LNCaP clone FGC (cell line): ENCODE results near the gene LOXL4.

Experiments used
- DNase-seq: peaks from one replicate; pipeline ENCODE4 v3.0.0-alpha.2; 2011; ENCODE audit warnings: low read depth
- H3K4me3 ChIP-seq: 2 replicates; pipeline ENCODE4 v1.5.1; 2011; ENCODE audit warnings: mild to moderate bottlenecking, low read depth, low read length, control low read depth
- TF ChIP-seq, protein P1 (sequence below): IDR thresholded peaks from 2 replicates; pipeline ENCODE4 v1.5.1; 2012; ENCODE audit warnings: mild to moderate bottlenecking; ENCODE audit not compliant: control insufficient read depth, insufficient read depth; ENCODE audit errors: extremely low read depth

Gene LOXL4

DNA sequence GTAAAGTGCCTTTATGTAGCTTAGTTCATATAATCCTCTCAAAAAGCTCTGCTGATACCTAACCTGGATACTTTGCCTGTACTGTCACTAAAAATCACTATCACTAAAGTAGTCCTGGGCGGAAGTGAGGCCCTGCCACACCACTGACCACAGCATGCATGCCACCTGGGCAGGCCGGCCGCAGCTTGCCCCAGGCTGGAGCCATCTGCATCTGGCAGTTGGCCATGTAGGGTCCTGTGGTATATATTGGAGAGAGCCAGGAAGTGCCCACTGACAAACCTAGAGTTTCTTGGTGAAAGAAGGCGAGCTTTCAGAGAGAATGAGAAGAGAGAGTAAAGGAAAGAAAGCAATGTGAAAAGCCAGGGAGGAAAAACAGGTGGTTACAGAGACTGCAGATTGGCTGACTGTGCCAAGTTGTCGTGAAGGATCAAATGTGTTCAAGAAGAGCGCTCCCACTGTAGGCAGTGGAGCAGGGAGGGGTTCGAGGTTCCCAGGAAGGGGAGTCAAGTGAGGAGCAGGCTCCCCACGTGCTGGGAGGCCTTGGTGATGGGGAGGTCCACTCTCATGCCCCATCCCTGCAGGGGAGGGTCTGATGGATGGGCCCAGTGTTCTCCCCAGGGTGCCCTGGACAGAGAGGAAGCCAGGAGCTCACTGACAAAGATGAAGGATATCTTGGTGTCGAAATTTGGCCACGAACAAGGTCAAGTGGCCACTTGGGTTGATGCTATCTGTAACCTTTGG lies 13.6 kb downstream of the LOXL4 start:
- no peak for DNase-seq
- TF ChIP-seq, protein P1, sequence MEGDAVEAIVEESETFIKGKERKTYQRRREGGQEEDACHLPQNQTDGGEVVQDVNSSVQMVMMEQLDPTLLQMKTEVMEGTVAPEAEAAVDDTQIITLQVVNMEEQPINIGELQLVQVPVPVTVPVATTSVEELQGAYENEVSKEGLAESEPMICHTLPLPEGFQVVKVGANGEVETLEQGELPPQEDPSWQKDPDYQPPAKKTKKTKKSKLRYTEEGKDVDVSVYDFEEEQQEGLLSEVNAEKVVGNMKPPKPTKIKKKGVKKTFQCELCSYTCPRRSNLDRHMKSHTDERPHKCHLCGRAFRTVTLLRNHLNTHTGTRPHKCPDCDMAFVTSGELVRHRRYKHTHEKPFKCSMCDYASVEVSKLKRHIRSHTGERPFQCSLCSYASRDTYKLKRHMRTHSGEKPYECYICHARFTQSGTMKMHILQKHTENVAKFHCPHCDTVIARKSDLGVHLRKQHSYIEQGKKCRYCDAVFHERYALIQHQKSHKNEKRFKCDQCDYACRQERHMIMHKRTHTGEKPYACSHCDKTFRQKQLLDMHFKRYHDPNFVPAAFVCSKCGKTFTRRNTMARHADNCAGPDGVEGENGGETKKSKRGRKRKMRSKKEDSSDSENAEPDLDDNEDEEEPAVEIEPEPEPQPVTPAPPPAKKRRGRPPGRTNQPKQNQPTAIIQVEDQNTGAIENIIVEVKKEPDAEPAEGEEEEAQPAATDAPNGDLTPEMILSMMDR = no peak
- H3K4me3 ChIP-seq = no peak overlapping the region

DNA sequence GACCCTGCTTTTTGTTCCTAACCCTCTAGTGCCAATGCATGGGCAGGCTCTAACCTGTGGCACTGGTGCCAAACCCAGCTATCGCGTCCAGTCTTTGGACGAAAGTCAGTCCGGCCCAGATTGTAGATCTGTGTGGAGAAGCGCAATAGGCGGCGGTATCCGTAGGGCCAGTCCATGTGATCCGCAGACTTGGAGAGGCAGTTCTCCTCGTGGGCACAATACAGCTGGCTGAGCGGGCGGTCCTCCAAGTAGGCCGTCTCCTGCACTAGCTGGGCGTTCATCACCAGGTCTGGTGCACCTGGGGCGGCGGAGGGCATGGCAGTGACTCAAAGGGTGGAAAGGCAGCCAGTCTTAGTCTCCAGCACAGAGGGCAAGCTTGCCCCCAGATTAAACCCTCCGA lies 14.5 kb downstream of the LOXL4 start:
- TF ChIP-seq, protein P1 = no peak
- no peak for DNase-seq
- H3K4me3 ChIP-seq = no peak overlapping the region

DNA sequence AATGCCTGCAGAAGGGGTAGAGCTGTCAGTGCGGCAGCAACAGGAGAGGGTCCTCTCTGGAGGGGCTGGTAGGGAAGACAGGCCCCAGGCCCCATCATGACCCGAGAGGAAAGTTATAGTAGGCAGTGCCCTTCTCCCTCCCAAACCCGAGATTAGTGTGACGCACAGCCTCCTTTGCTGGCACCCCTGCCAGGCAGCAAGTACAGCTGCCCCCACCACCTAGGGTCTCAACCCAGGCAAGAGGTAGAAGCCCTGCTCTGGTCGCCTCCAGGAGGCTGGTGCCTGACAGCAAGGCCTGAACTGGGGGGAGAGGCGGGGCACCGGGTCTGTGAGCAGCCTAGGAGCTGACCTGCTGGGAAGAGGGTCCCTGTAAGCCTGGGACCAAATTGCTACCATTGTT lies 15.5 kb downstream of the LOXL4 start:
- DNase-seq = no peak
- TF ChIP-seq, protein P1 = no peak
- H3K4me3 ChIP-seq = no peak overlapping the region

DNA sequence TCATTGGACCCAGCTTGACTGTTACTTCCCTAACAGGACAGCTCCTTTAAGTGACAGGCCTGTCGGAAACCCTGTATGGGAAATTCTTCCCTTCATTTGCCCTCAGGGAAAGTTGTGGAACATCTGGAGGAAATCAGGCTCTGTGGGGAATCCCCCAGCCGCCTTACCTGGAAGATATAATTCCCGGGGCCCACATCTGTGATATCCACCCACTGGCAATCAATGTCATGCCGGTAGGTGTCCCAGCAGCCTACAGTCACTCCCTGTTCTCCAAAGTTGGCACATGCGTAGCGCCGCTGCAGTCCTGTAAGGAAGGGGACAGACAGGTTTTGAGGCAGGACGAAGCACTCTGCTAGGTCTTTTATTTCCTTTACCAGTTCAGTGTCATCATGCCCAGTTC lies 16.6 kb downstream of the LOXL4 start:
- DNase-seq = no peak
- TF ChIP-seq, protein P1 = no peak
- H3K4me3 ChIP-seq = no peak overlapping the region

DNA sequence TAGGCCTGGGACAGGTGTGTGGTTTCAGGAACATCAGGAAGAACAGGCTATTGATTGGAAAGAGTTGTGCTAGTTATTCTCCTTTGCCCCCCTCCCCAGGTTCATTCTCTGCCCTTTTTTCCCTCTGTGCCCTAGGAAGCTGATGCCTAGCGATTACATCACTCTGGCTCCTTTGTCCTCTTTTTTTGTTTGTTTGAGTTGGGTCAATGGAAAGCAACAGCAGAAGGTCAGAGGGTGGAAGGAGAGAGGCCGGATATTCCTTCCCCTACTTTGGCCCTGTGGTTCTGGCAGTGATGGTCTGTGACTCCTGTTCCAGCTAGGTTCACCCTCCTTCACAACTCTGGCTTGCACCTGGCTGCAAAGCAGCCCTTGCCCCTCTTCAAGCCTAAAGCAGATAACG lies 18.9 kb downstream of the LOXL4 start:
- TF ChIP-seq, protein P1 = no peak
- H3K4me3 ChIP-seq = no peak overlapping the region
- DNase-seq = no peak

DNA sequence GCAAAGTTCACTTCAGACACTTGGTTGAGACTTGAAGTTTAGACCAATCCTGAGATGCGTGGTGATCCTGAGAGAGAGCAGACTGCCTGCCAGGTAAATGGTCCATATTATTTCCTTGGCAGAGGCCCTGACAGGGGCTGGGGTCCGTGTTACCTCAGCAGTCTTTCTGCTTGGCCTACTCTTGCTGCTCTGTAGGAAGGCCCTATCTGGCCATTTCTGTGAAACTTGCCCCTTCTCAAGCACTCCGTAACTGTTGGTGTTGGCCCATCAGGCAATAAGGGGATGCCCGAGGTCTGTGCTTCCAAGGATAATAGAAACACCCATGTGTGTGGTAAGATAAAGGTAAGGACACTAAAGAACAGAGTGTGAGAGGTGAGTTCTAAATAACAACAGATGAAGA lies 20.0 kb downstream of the LOXL4 start:
- no peak overlapping the region for H3K4me3 ChIP-seq
- TF ChIP-seq, protein P1 = no peak
- no peak for DNase-seq
